IMR-90 (cell line): ENCODE data around the gene PHF3. TPM values are rescaled to one million over a fixed set of nuclear protein-coding genes. Genes with fewer than 3 reads are reported as not detected.

ENCODE experiments used
- ATAC-seq: fragments of 200-7000 bp; cut with Tn5 transposase; 2 replicates; pipeline ENCODE4 v1.9.1; 2020; ENCODE audit warnings: low read depth, mild to moderate bottlenecking, moderate library complexity
- BruUV-seq: library from RNA; stranded (reverse); fragments of 400-500 nt; replicated peaks from 2 replicates; lab custom pipeline; 2021; lab: Mats Ljungman, UMichigan
- CTCF ChIA-PET: fragments of 300-600 bp; formaldehyde crosslinking; extraction: SDS; loops from one replicate; lab custom pipeline; 2021; ENCODE audit warnings: antibody characterized with exemption; lab: Yijun Ruan, JAX
- POLR2A ChIA-PET: fragments of 300-600 bp; sonication (Branson Sonifier 250); formaldehyde crosslinking; loops from one replicate; lab custom pipeline; 2022; ENCODE audit warnings: antibody characterized with exemption; ENCODE audit not compliant: unreplicated experiment; lab: Charles Lee
- DNase-seq: peaks from one replicate; pipeline ENCODE4 v3.0.0; 2013
- H2AFZ ChIP-seq: replicated peaks from 2 replicates; pipeline ENCODE3; 2013; ENCODE audit warnings: low read length, mild to moderate bottlenecking; ENCODE audit not compliant: poor library complexity
- H2AK5ac ChIP-seq: 2 replicates; pipeline ENCODE4 v1.6.1; 2013; ENCODE audit warnings: low read depth, low read length, inconsistent platforms
- H2AK9ac ChIP-seq: replicated peaks from 2 replicates; pipeline ENCODE3; 2013; ENCODE audit warnings: mild to moderate bottlenecking, low read depth, low read length, moderate library complexity; ENCODE audit not compliant: poor library complexity
- H2BK120ac ChIP-seq: 2 replicates; pipeline ENCODE4 v1.6.1; 2013; ENCODE audit warnings: low read depth, low read length, inconsistent platforms
- H2BK15ac ChIP-seq: 3 replicates; pipeline ENCODE4 v1.6.1; 2013; ENCODE audit warnings: low read depth, low read length, inconsistent platforms
- H2BK20ac ChIP-seq: 2 replicates; pipeline ENCODE4 v1.6.1; 2013; ENCODE audit warnings: low read depth, mild to moderate bottlenecking, inconsistent platforms, low read length, moderate library complexity
- H2BK5ac ChIP-seq: 2 replicates; pipeline ENCODE4 v1.6.1; 2013; ENCODE audit warnings: mild to moderate bottlenecking, low read depth, low read length, inconsistent platforms; ENCODE audit not compliant: poor library complexity, severe bottlenecking
- H3K14ac ChIP-seq: replicated peaks from 2 replicates; pipeline ENCODE4 v1.6.1; 2013; ENCODE audit warnings: low read depth, low read length, inconsistent platforms
- H3K18ac ChIP-seq: 2 replicates; pipeline ENCODE4 v1.6.1; 2013; ENCODE audit warnings: low read depth, low read length, control low read depth
- H3K23ac ChIP-seq: 2 replicates; pipeline ENCODE4 v1.6.1; 2013; ENCODE audit warnings: low read depth, low read length, inconsistent platforms
- H3K27ac ChIP-seq: 2 replicates; pipeline ENCODE4 v1.5.1; 2013; ENCODE audit warnings: mild to moderate bottlenecking, control low read depth, low read length; ENCODE audit not compliant: insufficient read depth
- H3K27me3 ChIP-seq: 2 replicates; pipeline ENCODE4 v1.6.1; 2013; ENCODE audit warnings: low read length; ENCODE audit not compliant: control insufficient read depth, insufficient read depth
- H3K36me3 ChIP-seq: 2 replicates; pipeline ENCODE4 v1.6.1; 2013; ENCODE audit warnings: low read length, mixed read lengths; ENCODE audit not compliant: control insufficient read depth, insufficient read depth
- H3K4ac ChIP-seq: 2 replicates; pipeline ENCODE4 v1.6.1; 2013; ENCODE audit warnings: low read depth, low read length, inconsistent platforms
- H3K4me1 ChIP-seq: 2 replicates; pipeline ENCODE4 v1.6.1; 2013; ENCODE audit warnings: low read length, mixed read lengths; ENCODE audit not compliant: control insufficient read depth, insufficient read depth
- H3K4me2 ChIP-seq: 2 replicates; pipeline ENCODE4 v1.6.1; 2013; ENCODE audit warnings: low read depth, mild to moderate bottlenecking, control low read depth, low read length, moderate library complexity
- H3K4me3 ChIP-seq: 2 replicates; pipeline ENCODE4 v1.5.1; 2013; ENCODE audit warnings: low read depth, mild to moderate bottlenecking, control low read depth, low read length, moderate library complexity; ENCODE audit not compliant: insufficient read depth
- H3K56ac ChIP-seq: 2 replicates; pipeline ENCODE4 v1.6.1; 2013; ENCODE audit warnings: low read length, inconsistent platforms; ENCODE audit not compliant: insufficient read depth; ENCODE audit errors: extremely low read depth
- H3K79me1 ChIP-seq, 2 experiments: 2 replicates each; pipeline ENCODE4 v1.6.1; 2013; ENCODE audit warnings: low read length in 2 of 2, inconsistent platforms in 1 of 2, low read depth in 1 of 2
- H3K9ac ChIP-seq: 2 replicates; pipeline ENCODE4 v1.6.1; 2013; ENCODE audit warnings: low read depth, low read length, control low read depth
- H3K9me1 ChIP-seq: 2 replicates; pipeline ENCODE4 v1.6.1; 2013; ENCODE audit warnings: low read length, inconsistent platforms; ENCODE audit not compliant: insufficient read depth
- H3K9me3 ChIP-seq: 2 replicates; pipeline ENCODE4 v1.6.1; 2013; ENCODE audit warnings: low read length; ENCODE audit not compliant: control insufficient read depth, insufficient read depth
- H4K20me1 ChIP-seq: 2 replicates; pipeline ENCODE4 v1.6.1; 2013; ENCODE audit warnings: low read length, inconsistent platforms; ENCODE audit not compliant: insufficient read depth
- H4K5ac ChIP-seq: 2 replicates; pipeline ENCODE4 v1.6.1; 2013; ENCODE audit warnings: mild to moderate bottlenecking, low read depth, low read length, control low read depth
- H4K8ac ChIP-seq, 2 experiments: 2 replicates each; pipeline ENCODE4 v1.6.1; 2013; ENCODE audit warnings: low read depth in 2 of 2, low read length in 2 of 2, control low read depth in 1 of 2, inconsistent platforms in 1 of 2
- H4K91ac ChIP-seq: 2 replicates; pipeline ENCODE4 v1.6.1; 2013; ENCODE audit warnings: low read depth, low read length, inconsistent platforms; ENCODE audit not compliant: insufficient read depth
- CHD1 ChIP-seq: IDR thresholded peaks from 2 replicates; pipeline ENCODE4 v1.6.1; 2012; ENCODE audit warnings: low read depth, low read length, improper control_type of control experiment
- CTCF ChIP-seq: conservative IDR thresholded peaks from 2 replicates; pipeline ENCODE4 v1.5.1; 2012; ENCODE audit warnings: mild to moderate bottlenecking, low read depth, low read length, improper control_type of control experiment
- FOS ChIP-seq: fragments of 150-350 bp; IDR thresholded peaks from 2 replicates; pipeline ENCODE4 v1.6.1; 2016; ENCODE audit warnings: low read depth, low read length
- MAFK ChIP-seq: IDR thresholded peaks from 2 replicates; pipeline ENCODE4 v1.6.1; 2012; ENCODE audit warnings: low read depth, low read length, improper control_type of control experiment
- MAZ ChIP-seq: IDR thresholded peaks from 2 replicates; pipeline ENCODE4 v1.6.1; 2012; ENCODE audit warnings: low read depth, mild to moderate bottlenecking, low read length, improper control_type of control experiment, moderate library complexity, borderline replicate concordance
- MXI1 ChIP-seq: IDR thresholded peaks from 2 replicates; pipeline ENCODE4 v1.6.1; 2012; ENCODE audit warnings: low read depth, mild to moderate bottlenecking, low read length, moderate library complexity, borderline replicate concordance
- NFE2L2 ChIP-seq: fragments of 150-350 bp; IDR thresholded peaks from 2 replicates; pipeline ENCODE4 v1.6.1; 2016; ENCODE audit warnings: low read depth, mild to moderate bottlenecking, low read length
- POLR2A ChIP-seq: IDR thresholded peaks from 2 replicates; pipeline ENCODE4 v1.6.1; 2012; ENCODE audit warnings: mild to moderate bottlenecking, low read depth, low read length
- RFX5 ChIP-seq: IDR thresholded peaks from 2 replicates; pipeline ENCODE4 v1.8.0; 2012; ENCODE audit warnings: low read depth, mild to moderate bottlenecking, low read length, moderate library complexity
- SMC3 ChIP-seq: fragments of 150-350 bp; IDR thresholded peaks from 2 replicates; pipeline ENCODE4 v1.6.1; 2016; ENCODE audit warnings: low read depth, mild to moderate bottlenecking, antibody characterized with exemption, low read length, moderate library complexity
- USF2 ChIP-seq: fragments of 150-350 bp; IDR thresholded peaks from 2 replicates; pipeline ENCODE4 v1.6.1; 2017; ENCODE audit warnings: mild to moderate bottlenecking, antibody characterized with exemption, low read length, low read depth
- WGBS, 2 experiments: methylation state at CpG; one replicate each; pipeline versions ENCODE4 v1.1.5 to v1.1.7; 2013; ENCODE audit warnings: missing lambda C conversion rate in 2 of 2; ENCODE audit not compliant: insufficient read length in 1 of 2; ENCODE audit errors: extremely low coverage in 2 of 2; 5-methylcytosine and 5-hydroxymethylcytosine counted together
- dilution Hi-C: fragments of 300-500 bp; cut with HindIII; formaldehyde crosslinking; loops from one replicate; pipeline ENCODE4 v1.14.3; 2018; ENCODE audit warnings: low sequenced_read_pairs; ENCODE audit not compliant: unreplicated experiment
- in situ Hi-C: fragments of 300-500 bp; cut with MboI; formaldehyde crosslinking; loops from 3 replicates; pipeline ENCODE4 v1.14.3; 2019; ENCODE audit warnings: low sequenced_read_pairs, inconsistent platforms, mixed read lengths
- intact Hi-C: fragments of 100-400 bp; cut with micrococcal nuclease; formaldehyde crosslinking; loops from 2 replicates; pipeline ENCODE4 v1.10.0; 2022
- polyA plus RNA-seq, 3 experiments: library from polyadenylated mRNA; depleted of rRNA; stranded (reverse); fragments of >200 nt; gene quantifications; 2 replicates each; pipeline ENCODE4 v1.2.3, GENCODE V29; 2012; ENCODE audit warnings: low replicate concordance in 1 of 3
- total RNA-seq: library from RNA; depleted of rRNA; stranded (reverse); fragments of >200 nt; gene quantifications from 2 replicates; pipeline ENCODE4 v1.2.3, GENCODE V29; 2012
- TF ChIP-seq, protein P1 (sequence below): fragments of 150-350 bp; IDR thresholded peaks from 2 replicates; pipeline ENCODE4 v1.6.1; 2016; ENCODE audit warnings: low read depth, mild to moderate bottlenecking, low read length, moderate library complexity, borderline replicate concordance

The PHF3 gene
- total and polyA plus RNA-seq, 2 of the 4 experiments (the other 2 are of a cell fraction), result 5.6 to 27.8 TPM

DNA sequence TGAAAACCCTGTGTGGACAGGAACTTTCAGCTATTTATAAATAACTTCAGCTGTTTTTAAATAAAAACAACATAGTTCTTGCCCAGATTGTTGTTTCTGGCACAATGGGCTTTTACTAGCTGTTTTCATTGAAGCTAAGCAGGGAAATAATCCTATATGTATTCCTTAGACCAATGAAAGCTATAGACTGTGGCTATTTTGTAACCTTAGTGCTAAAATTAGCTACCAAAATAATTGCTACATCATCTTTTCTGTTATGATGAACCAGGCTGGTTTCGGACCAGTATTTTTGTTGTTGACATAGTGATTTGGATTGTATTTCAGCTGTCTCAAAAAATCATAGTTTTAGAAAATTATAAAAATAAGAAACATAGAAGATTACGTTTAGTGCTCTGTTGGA, 13.7 kb downstream of the PHF3 start:
- Histone ChIP-seq H3K4me2 (peak overlapping the region; percentile 50), H3K4me3 (no peak overlapping the region), H3K18ac (no peak overlapping the region), H3K23ac (no peak overlapping the region), H4K91ac (no peak overlapping the region), H4K5ac (no peak overlapping the region), H3K9me3 (no peaks in the 10 kb centered on the region), H2AFZ (no peak overlapping the region), H2BK5ac (no peak overlapping the region), H3K9me1 (0 out of 2 replicates have a peak, but pooled peaks cover 3% of the 10 kb centered on the region), H3K27me3 (no peaks in the 10 kb centered on the region), H3K14ac (no peak overlapping the region), H2BK120ac (no peak overlapping the region), H4K20me1 (peaks cover 63% of the 10 kb centered on the region), H3K4me1 (peaks cover 2% of the 10 kb centered on the region; the same call in 1 of the 2 replicates), H3K4ac (no peak overlapping the region), H2AK5ac (no peak overlapping the region), H3K9ac (no peak overlapping the region), H3K27ac (no peak overlapping the region), H4K8ac (no peak overlapping the region), H3K56ac (no peak overlapping the region), H2BK20ac (no peak overlapping the region), H2AK9ac (no peak overlapping the region), H3K79me1 (peaks cover 11 to 37% of the 10 kb centered on the region in 2 experiments; a peak in 3 of 4 replicates), H2BK15ac (no peak overlapping the region), H3K36me3 (peaks cover 7% of the 10 kb centered on the region)
- CTCF ChIA-PET, result interaction anchor here (1.2 kb wide), 1 partner anchor 51 kb away, joined by 3 read pairs; no protein-coding TSS in a partner anchor
- POLR2A ChIA-PET, result no interaction called here
- BruUV-seq, result no TSS peak
- intact Hi-C loops, result no loop called here
- ATAC-seq, result no peak
- DNase-seq, result no peak
- in situ Hi-C loops, result no loop called here
- TF ChIP-seq MAZ (no peak), NFE2L2 (no peak), SMC3 (no peak), MXI1 (no peak), POLR2A (no peak), RFX5 (no peak), MAFK (no peak), CHD1 (no peak), USF2 (no peak), CTCF (no peak), FOS (no peak)
- TF ChIP-seq, protein P1, sequence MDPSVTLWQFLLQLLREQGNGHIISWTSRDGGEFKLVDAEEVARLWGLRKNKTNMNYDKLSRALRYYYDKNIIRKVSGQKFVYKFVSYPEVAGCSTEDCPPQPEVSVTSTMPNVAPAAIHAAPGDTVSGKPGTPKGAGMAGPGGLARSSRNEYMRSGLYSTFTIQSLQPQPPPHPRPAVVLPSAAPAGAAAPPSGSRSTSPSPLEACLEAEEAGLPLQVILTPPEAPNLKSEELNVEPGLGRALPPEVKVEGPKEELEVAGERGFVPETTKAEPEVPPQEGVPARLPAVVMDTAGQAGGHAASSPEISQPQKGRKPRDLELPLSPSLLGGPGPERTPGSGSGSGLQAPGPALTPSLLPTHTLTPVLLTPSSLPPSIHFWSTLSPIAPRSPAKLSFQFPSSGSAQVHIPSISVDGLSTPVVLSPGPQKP, result no peak
- dilution Hi-C loops, result no loop called here
- WGBS, 2 experiments, result no CpG with 5 or more reads among the region's 2 CpGs
